ENCODE data around the gene PATJ.

Gene PATJ

GRCh38 chr1:62198069-62198780, 455.9 kb downstream of the PATJ start:
- no peak for TF ChIP-seq CTCF (IDR thresholded peaks at IDR 0.05; ENCODE audit: control insufficient read depth, insufficient read depth, low read depth, low read length, missing control alignments)
- H3K4me3 ChIP-seq (ENCODE audit: control insufficient read depth, low read depth, low read length) = no peak overlapping the region
- no peak for DNase-seq (ENCODE audit: low read depth)

GRCh38 chr1:62198781-62199125, 456.5 kb downstream of the PATJ start:
- no peak for TF ChIP-seq CTCF (IDR thresholded peaks at IDR 0.05; ENCODE audit: control insufficient read depth, insufficient read depth, low read depth, low read length, missing control alignments)
- no peak for DNase-seq (ENCODE audit: low read depth)
- H3K4me3 ChIP-seq (ENCODE audit: control insufficient read depth, low read depth, low read length) = no peak overlapping the region

- no peak overlapping the region for H3K4me3 ChIP-seq (ENCODE audit: control insufficient read depth, low read depth, low read length)
- no peak for TF ChIP-seq CTCF (IDR thresholded peaks at IDR 0.05; ENCODE audit: control insufficient read depth, insufficient read depth, low read depth, low read length, missing control alignments)
- DNase-seq (ENCODE audit: low read depth) = no peak
Measured at GRCh38 chr1:62207187-62207586, 464.9 kb downstream of the PATJ start.

- TF ChIP-seq CTCF (IDR thresholded peaks at IDR 0.05; ENCODE audit: control insufficient read depth, insufficient read depth, low read depth, low read length, missing control alignments) = no peak
- H3K4me3 ChIP-seq (ENCODE audit: control insufficient read depth, low read depth, low read length) = no peak overlapping the region
- no peak for DNase-seq (ENCODE audit: low read depth)
Measured at GRCh38 chr1:62208087-62208486, 465.8 kb downstream of the PATJ start.

GRCh38 chr1:62208970-62209369, 466.7 kb downstream of the PATJ start:
- DNase-seq (ENCODE audit: low read depth) = no peak
- no peak overlapping the region for H3K4me3 ChIP-seq (ENCODE audit: control insufficient read depth, low read depth, low read length)
- TF ChIP-seq CTCF (IDR thresholded peaks at IDR 0.05; ENCODE audit: control insufficient read depth, insufficient read depth, low read depth, low read length, missing control alignments) = no peak

- DNase-seq (ENCODE audit: low read depth) = no peak
- TF ChIP-seq CTCF (IDR thresholded peaks at IDR 0.05; ENCODE audit: control insufficient read depth, insufficient read depth, low read depth, low read length, missing control alignments) = no peak
- H3K4me3 ChIP-seq (ENCODE audit: control insufficient read depth, low read depth, low read length) = no peak overlapping the region
Measured at GRCh38 chr1:62209931-62210595, 467.8 kb downstream of the PATJ start.
